H9 (cell line): ENCODE results near the gene CRAMP1. TPM values are rescaled to one million over a fixed set of nuclear protein-coding genes. Genes with fewer than 3 reads are reported as not detected.

Experiments
- DNase-seq: peaks from one replicate; pipeline ENCODE4 v3.0.0-alpha.2; 2017
- H2AFZ ChIP-seq: one replicate; pipeline ENCODE4 v1.6.1; 2013; ENCODE audit warnings: mild to moderate bottlenecking, low read length, control low read depth, moderate library complexity
- H2AK5ac ChIP-seq: 2 replicates; pipeline ENCODE4 v1.6.1; 2013; ENCODE audit warnings: low read length, control low read depth, mixed read lengths; ENCODE audit not compliant: insufficient read length
- H2BK120ac ChIP-seq: one replicate; pipeline ENCODE4 v1.6.1; 2013; ENCODE audit warnings: low read depth, mild to moderate bottlenecking, low read length, control low read depth, inconsistent platforms; ENCODE audit not compliant: poor library complexity, severe bottlenecking
- H2BK12ac ChIP-seq: 2 replicates; pipeline ENCODE4 v1.6.1; 2013; ENCODE audit warnings: low read length, control low read depth, mixed read lengths, low read depth; ENCODE audit not compliant: insufficient read length
- H2BK15ac ChIP-seq: 2 replicates; pipeline ENCODE4 v1.6.1; 2013; ENCODE audit warnings: low read depth, low read length, control low read depth
- H2BK20ac ChIP-seq: one replicate; pipeline ENCODE4 v1.6.1; 2013; ENCODE audit warnings: low read depth, mild to moderate bottlenecking, low read length, control low read depth, inconsistent platforms; ENCODE audit not compliant: poor library complexity, severe bottlenecking
- H2BK5ac ChIP-seq: 2 replicates; pipeline ENCODE4 v1.6.1; 2013; ENCODE audit warnings: low read length, control low read depth, mixed read lengths; ENCODE audit not compliant: insufficient read length
- H3K14ac ChIP-seq: 2 replicates; pipeline ENCODE4 v1.6.1; 2013; ENCODE audit warnings: low read length, control low read depth; ENCODE audit not compliant: insufficient read depth
- H3K18ac ChIP-seq: 2 replicates; pipeline ENCODE4 v1.6.1; 2013; ENCODE audit warnings: low read depth, mild to moderate bottlenecking, mixed read lengths, low read length, control low read depth; ENCODE audit not compliant: insufficient read length
- H3K23ac ChIP-seq: 2 replicates; pipeline ENCODE4 v1.6.1; 2013; ENCODE audit warnings: low read length, control low read depth, mixed read lengths, low read depth; ENCODE audit not compliant: insufficient read length
- H3K23me2 ChIP-seq: 2 replicates; pipeline ENCODE4 v1.6.1; 2013; ENCODE audit warnings: low read depth, mild to moderate bottlenecking, mixed read lengths, low read length, control low read depth; ENCODE audit not compliant: insufficient read length, poor library complexity, severe bottlenecking
- H3K27ac ChIP-seq: 2 replicates; pipeline ENCODE4 v1.5.1; 2013; ENCODE audit warnings: low read length, control low read depth, mixed read lengths, low read depth; ENCODE audit not compliant: insufficient read length
- H3K27me3 ChIP-seq: 2 replicates; pipeline ENCODE4 v1.6.1; 2013; ENCODE audit warnings: low read length, control low read depth, inconsistent platforms; ENCODE audit not compliant: insufficient read depth
- H3K4ac ChIP-seq: 2 replicates; pipeline ENCODE4 v1.6.1; 2013; ENCODE audit warnings: low read depth, mild to moderate bottlenecking, control low read depth, inconsistent platforms, low read length, moderate library complexity
- H3K4me1 ChIP-seq: 2 replicates; pipeline ENCODE4 v1.6.1; 2013; ENCODE audit warnings: low read length, control low read depth, inconsistent platforms; ENCODE audit not compliant: insufficient read depth
- H3K4me2 ChIP-seq: 2 replicates; pipeline ENCODE4 v1.6.1; 2013; ENCODE audit warnings: low read length, control low read depth, mixed read lengths; ENCODE audit not compliant: insufficient read length, insufficient read depth
- H3K56ac ChIP-seq: 2 replicates; pipeline ENCODE4 v1.6.1; 2013; ENCODE audit warnings: low read depth, mild to moderate bottlenecking, mixed read lengths, low read length, control low read depth; ENCODE audit not compliant: insufficient read length
- H3K79me1 ChIP-seq: 2 replicates; pipeline ENCODE4 v1.6.1; 2013; ENCODE audit warnings: low read depth, mild to moderate bottlenecking, moderate library complexity, low read length, control low read depth, inconsistent platforms; ENCODE audit not compliant: insufficient read depth, poor library complexity, severe bottlenecking
- H3K79me2 ChIP-seq: 2 replicates; pipeline ENCODE4 v1.6.1; 2013; ENCODE audit warnings: low read length, control low read depth, inconsistent platforms; ENCODE audit not compliant: insufficient read depth
- H3K9ac ChIP-seq: 2 replicates; pipeline ENCODE4 v1.6.1; 2013; ENCODE audit warnings: low read length, control low read depth, mixed read lengths; ENCODE audit not compliant: insufficient read length; ENCODE audit errors: extremely low read depth
- H3K9me3 ChIP-seq: one replicate; pipeline ENCODE4 v1.6.1; 2013; ENCODE audit warnings: low read depth, low read length, inconsistent platforms; ENCODE audit not compliant: control insufficient read depth
- H3T11ph ChIP-seq: one replicate; pipeline ENCODE4 v1.6.1; 2013; ENCODE audit warnings: mild to moderate bottlenecking, low read length, control low read depth, inconsistent platforms
- H4K20me1 ChIP-seq: one replicate; pipeline ENCODE4 v1.6.1; 2013; ENCODE audit not compliant: control insufficient read depth, insufficient read length, insufficient read depth
- H4K5ac ChIP-seq: 2 replicates; pipeline ENCODE4 v1.6.1; 2013; ENCODE audit warnings: low read depth, mild to moderate bottlenecking, mixed read lengths, low read length, control low read depth; ENCODE audit not compliant: insufficient read length
- H4K8ac ChIP-seq: replicated peaks from 2 replicates; pipeline ENCODE4 v1.6.1; 2013; ENCODE audit warnings: low read length, control low read depth, mixed read lengths, low read depth; ENCODE audit not compliant: insufficient read length
- H4K91ac ChIP-seq: 2 replicates; pipeline ENCODE4 v1.6.1; 2013; ENCODE audit warnings: low read depth, mild to moderate bottlenecking, moderate library complexity, mixed read lengths, low read length, control low read depth; ENCODE audit not compliant: insufficient read length
- H3K27ac Mint-ChIP-seq, 3 experiments: 2 replicates in 2 of 3; 3 replicates in 1 of 3; pipeline ENCODE4 v1.8.0; 2020 to 2021; ENCODE audit warnings: mixed read lengths in 3 of 3, mild to moderate bottlenecking in 1 of 3, moderate library complexity in 1 of 3
- H3K27me3 Mint-ChIP-seq: 2 replicates; pipeline ENCODE4 v1.8.0; 2021; ENCODE audit warnings: low read depth, mild to moderate bottlenecking, moderate library complexity, mixed read lengths
- H3K36me3 Mint-ChIP-seq, 3 experiments: 2 replicates in 2 of 3; 3 replicates in 1 of 3; pipeline ENCODE4 v1.8.0; 2020 to 2021; ENCODE audit warnings: low read depth in 3 of 3, mixed read lengths in 3 of 3; ENCODE audit not compliant: insufficient read depth in 1 of 3
- H3K4me1 Mint-ChIP-seq, 2 experiments: 2 replicates each; pipeline ENCODE4 v1.8.0; 2020; ENCODE audit warnings: mixed read lengths in 2 of 2
- H3K4me3 Mint-ChIP-seq, 2 experiments: 2 replicates in 1 of 2; 3 replicates in 1 of 2; pipeline ENCODE4 v1.8.0; 2020 to 2021; ENCODE audit warnings: mild to moderate bottlenecking in 2 of 2, mixed read lengths in 2 of 2, moderate library complexity in 1 of 2
- H3K9me3 Mint-ChIP-seq, 2 experiments: 2 replicates in 1 of 2; 3 replicates in 1 of 2; pipeline ENCODE4 v1.8.0; 2020; ENCODE audit warnings: mild to moderate bottlenecking in 2 of 2, mixed read lengths in 2 of 2, moderate library complexity in 1 of 2
- CTCF ChIP-seq: fragments of 200-600 bp; sonication (generic); conservative IDR thresholded peaks from 3 replicates; pipeline ENCODE4 v1.8.0; 2021; ENCODE audit warnings: antibody characterized with exemption, mild to moderate bottlenecking
- WGBS: extraction: QIAGEN DNeasy Blood & Tissue Kit; methylation state at CpG from one replicate; pipeline ENCODE4 v1.1.7; 2013; ENCODE audit warnings: missing lambda C conversion rate, low lambda C conversion rate, mixed read lengths; ENCODE audit not compliant: insufficient read length; ENCODE audit errors: extremely low coverage; 5-methylcytosine and 5-hydroxymethylcytosine counted together
- total RNA-seq: library from RNA; stranded (reverse); gene quantifications from 2 replicates; pipeline ENCODE4 v1.2.1, GENCODE V29; 2021

The CRAMP1 gene
- total RNA-seq, 1 experiment from 2014 or later: 46.2 TPM

- Histone ChIP-seq H2BK20ac (no peak overlapping the region), H3K79me1 (no peaks in the 10 kb centered on the region), H3K18ac (no peak overlapping the region), H3T11ph (no peak overlapping the region), H2AFZ (no peak overlapping the region), H3K9me3 (no peaks in the 10 kb centered on the region), H3K23ac (no peak overlapping the region), H2BK15ac (no peak overlapping the region), H4K20me1 (no peaks in the 10 kb centered on the region), H2AK5ac (no peak overlapping the region), H2BK5ac (no peak overlapping the region), H3K27ac (no peak overlapping the region), H3K4me2 (no peak overlapping the region), H3K14ac (no peak overlapping the region), H3K27me3 (no peaks in the 10 kb centered on the region), H3K4ac (no peak overlapping the region), H3K56ac (no peak overlapping the region), H3K23me2 (no peaks in the 10 kb centered on the region), H3K79me2 (no peaks in the 10 kb centered on the region), H2BK120ac (no peak overlapping the region), H4K5ac (no peak overlapping the region), H4K91ac (no peak overlapping the region), H2BK12ac (no peak overlapping the region), H3K9ac (no peak overlapping the region), H4K8ac (no peak overlapping the region), H3K4me1 (no peaks in the 10 kb centered on the region)
- no peaks in the 10 kb centered on the region; a peak in 1 of 5 replicates for H3K9me3 Mint-ChIP-seq
- TF ChIP-seq CTCF: no peak
- no peaks in the 10 kb centered on the region for H3K27me3 Mint-ChIP-seq
- DNase-seq: no peak
- no peaks in the 10 kb centered on the region for H3K4me1 Mint-ChIP-seq
- H3K4me3 Mint-ChIP-seq: no peak overlapping the region
- no peak overlapping the region for H3K27ac Mint-ChIP-seq
- WGBS: no CpG with 5 or more reads among the region's 14 CpGs
- H3K36me3 Mint-ChIP-seq: peaks cover 37 to 97% (median 78%) of the 10 kb centered on the region in 3 experiments; a peak in 6 of 7 replicates
Measured at GRCh38 chr16:1667916-1668315, 55.8 kb downstream of the CRAMP1 start.
